ENCODE results near the gene LIN7A.

The LIN7A gene, protein sequence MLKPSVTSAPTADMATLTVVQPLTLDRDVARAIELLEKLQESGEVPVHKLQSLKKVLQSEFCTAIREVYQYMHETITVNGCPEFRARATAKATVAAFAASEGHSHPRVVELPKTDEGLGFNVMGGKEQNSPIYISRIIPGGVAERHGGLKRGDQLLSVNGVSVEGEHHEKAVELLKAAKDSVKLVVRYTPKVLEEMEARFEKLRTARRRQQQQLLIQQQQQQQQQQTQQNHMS

DNA sequence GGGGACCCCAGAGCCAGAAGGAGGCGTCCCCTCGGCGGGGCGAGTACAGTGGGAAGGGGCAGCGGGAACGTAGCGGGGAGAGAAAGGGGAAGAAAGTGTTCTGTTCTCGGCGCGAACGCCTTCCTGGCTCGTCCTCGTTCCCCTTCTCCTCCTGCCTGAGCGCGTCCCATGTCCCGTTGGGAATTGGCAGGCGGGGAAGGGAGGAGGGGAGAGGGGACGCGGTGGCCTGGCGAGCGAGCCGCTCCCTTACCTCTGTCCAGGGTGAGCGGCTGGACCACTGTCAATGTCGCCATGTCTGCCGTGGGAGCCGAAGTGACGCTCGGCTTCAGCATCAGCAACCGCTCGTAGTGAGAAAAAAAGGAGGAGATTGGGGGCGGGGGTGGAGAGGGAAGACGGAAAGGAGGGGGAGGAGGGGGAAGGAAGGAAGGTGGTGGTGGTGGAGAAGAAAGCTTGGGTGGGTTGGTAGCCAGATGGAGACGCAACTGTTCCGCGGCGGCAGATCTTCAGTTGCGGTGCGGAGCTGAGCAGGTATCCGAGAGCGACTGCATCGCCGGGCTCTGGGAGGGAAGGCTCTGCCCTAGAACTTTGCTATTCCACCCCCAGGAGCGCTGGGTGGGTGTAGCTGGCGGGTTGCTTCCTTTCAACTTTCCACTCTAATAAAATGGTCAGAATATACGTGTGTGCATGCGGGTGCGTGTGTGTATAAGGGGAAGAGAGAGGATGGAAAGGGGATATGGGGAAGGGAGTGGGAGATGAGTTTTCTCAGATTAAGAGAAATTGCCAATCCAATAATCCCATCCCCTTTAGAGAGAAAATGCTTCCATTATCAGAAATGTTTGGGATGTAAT is at the start of gene LIN7A:
Gene LIN7A (minus strand): TSS at position 544 of the 848 bp plus-strand sequence. CDS start 212 bp downstream, at position 332.
- no peak for DNase-seq (ENCODE audit: low spot score)

DNA sequence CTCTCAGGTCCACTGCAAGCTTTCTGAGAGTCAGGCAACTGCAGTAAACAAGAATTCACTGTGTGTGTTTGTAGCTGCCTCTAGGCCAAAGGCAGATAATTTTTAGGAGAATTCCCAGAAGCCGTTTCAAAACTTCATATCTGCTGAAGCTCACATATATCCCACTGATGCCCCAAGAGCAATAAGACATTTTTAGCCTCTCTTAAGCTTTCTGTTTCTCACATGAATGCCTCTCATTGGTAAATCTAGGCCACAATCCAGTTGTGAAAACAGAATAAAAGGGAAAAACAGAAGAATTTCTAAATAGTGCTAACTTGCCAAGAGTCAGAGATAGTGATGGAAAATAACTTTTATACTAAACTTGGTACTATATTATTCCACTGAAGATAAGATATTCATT is 48.5 kb upstream of the LIN7A start:
- no peak for DNase-seq (ENCODE audit: low spot score)

DNA sequence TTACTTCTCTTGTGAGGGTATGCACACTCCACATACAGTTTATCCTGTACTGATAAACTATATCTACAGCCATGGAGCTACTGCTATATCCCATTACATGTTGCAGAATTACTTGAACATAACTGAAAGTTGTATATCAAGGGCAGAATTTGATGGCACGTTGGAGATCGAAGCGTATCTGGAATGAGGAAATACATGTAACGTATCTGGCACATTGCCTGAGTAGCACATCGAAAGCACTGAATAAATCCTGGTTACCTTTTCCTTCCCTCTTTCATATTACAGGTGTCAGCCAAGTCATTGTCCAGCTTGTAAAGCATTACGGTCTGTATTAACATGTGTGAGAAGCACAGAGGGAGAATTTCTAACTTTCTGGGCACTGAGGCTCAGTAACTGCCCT is 42.1 kb upstream of the LIN7A start:
- DNase-seq (ENCODE audit: low spot score): no peak

DNA sequence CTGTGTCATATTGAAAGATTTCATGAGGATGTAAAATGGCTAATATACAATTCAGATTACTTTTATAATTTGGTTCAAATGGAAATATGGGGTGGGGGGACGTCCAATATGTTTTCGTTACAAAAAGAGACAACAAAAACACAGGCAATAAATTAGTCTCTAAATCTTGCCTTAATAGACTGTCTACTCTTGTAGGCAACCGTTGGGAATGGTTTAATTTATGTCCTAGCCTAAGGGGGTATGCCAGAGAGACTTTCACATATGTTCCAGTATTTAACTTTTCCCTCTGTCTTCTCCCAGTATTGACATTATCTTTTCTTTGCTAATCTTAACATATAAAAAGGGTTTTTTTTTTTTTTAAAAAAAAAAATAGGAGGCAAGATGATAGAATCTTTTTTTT is 41.5 kb upstream of the LIN7A start:
- no peak for DNase-seq (ENCODE audit: low spot score)

DNA sequence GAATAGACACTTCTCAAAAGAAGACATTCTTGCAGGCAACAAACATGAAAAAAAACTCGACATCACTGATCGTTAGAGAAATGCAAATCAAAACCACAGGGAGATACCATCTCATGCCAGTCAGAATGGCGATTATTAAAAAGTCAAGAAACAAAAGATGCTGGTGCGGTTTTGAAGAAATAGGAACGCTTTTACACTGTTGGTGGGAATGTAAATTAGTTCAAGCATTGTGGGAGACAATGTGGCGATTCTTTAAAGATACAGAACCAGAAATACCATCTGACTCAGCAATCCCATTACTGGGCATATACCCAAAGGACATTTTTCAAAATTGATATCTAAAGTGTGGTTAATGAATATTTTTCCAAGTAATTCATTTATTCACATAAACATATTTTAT is 39.6 kb upstream of the LIN7A start:
- no peak for DNase-seq (ENCODE audit: low spot score)

DNA sequence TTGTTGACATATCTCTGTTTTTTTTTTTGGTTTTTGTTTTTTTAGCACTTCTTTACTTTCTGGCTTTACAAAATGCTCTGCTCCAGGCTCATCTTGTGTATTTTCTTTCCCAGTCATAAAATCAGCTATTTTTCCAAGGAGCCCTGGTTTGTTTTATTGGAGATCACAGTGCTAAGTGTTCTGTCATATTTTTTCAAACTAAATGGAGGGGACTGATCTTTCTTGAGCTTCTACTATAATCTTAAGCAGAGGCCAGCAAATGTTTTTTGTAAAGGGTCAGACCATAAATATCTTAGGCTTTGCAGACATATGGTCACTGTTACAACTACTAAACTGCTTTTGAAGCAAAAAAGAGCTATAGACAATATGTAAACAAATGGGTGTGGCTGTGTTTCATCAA is 30.6 kb upstream of the LIN7A start:
- DNase-seq (ENCODE audit: low spot score): no peak

DNA sequence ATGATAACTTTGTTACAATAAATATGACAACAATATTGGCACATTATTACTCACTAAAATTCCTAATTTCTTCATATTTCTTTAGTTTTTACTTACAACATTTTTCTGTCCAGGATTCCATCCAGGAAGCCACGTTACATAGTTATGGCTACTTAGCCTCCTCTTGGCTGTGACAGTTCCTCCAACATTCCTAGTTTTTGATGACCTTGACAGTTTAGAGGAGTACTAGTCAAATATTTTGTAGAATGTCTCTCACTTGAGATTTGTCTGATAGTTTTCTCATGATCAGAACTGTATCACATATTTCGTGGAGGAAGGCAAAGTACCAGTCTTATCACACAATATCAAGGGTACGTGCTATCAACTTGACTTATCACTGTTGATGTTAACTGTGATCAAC is 29.8 kb upstream of the LIN7A start:
- DNase-seq (ENCODE audit: low spot score): no peak

DNA sequence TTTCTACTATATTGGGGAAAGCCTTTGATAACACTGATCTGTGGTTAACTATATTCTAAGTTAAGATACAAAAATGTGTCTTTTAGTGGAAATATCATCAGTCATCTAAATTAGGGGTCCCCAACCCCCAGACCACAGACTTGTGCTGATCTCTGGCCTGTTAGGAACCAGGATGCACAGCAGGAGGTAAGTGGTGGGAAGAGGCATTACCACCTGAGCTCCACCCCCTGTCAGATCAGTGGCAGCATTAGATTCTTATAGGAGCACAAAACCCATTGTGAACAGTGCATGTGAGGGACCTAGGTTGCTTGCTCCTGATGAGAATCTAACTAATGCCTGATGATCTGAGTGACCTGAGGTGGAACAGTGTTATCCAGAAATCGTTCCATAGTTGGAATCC is 28.3 kb upstream of the LIN7A start:
- no peak for DNase-seq (ENCODE audit: low spot score)

DNA sequence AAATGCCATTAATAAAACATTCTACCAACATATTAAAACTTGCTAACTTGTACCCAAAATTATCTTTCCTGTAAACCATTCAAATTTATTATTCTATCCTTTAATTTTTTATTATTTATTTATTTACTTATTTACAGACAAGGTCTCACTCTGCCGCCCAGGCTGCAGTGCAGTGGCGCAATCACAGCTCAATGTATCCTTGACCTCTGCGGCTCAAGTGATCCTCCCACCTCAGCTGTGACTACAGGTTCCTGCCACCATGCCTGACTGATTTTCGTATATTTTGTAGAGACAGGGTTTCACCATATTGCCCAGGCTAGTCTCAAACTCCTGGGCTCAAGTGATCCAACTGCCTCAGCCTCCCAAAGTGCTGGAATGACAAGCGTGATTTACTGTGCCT is 20.4 kb upstream of the LIN7A start:
- no peak for DNase-seq (ENCODE audit: low spot score)

DNA sequence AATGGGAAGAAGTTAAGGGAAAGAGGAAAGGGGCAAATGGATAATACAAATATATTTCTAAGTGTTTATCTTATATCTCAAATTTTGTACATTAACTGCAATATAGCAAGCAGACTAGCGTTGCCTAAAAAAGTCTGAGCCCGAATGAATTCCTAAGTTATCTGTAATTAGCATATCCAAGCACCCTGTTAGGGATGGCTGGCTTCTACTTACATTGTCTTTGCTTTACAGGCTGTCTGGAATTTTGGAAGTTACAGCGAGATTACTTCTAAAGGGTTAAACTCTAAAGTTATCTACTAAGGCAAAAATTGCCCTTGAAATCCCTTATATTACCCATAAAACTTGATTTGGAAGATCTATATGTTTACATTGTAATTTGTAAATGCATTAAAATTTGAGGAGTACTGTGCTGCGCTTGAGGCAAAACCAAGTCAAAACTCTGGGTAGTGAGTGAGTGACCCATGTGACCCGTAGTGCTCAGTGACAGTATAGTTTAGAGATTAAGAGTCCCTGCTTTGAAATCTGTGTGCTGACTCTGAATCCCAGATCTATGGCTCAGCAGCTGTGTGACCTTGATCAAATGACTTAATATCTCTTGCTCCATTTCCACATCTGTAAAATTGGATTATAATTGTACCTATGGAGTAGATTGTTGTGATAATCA is 17.3 kb upstream of the LIN7A start:
- no peak for DNase-seq (ENCODE audit: low spot score)

DNA sequence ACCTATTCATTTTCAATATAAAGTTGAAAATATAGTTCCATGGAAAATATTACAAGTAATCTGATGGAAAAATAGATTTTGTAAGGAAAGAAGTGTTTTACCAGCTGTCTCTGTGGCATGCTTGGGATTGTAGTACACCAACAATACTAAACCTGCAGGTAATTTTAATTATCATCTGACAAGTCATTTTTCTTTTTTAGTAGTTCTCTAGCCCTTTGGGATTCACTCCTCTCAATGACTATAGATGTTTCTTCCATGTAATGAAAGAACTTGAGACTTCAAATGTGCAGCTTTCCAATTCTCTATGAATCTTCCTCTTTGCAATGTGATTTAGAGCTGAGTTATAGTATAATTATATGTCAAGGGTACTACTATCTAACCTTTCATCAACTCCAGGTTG is 14.7 kb upstream of the LIN7A start:
- DNase-seq (ENCODE audit: low spot score): no peak

DNA sequence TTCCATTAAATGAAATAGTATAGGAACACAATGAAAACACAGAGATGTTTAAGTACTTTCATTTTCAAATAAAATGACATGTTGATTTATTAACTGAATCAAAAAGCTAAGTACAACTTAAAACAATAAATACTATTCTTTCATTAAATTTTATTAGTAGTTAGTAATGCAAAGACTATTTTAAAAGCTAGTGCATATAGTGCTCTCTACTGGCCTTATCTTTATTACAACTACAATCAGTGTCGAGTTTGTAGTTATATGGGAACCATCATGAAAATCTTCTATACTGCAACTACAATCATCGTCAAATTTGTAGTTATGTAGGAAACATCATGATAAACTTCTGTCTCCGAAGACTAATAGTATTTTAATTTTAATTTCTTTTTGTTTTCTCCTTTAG is 8.9 kb upstream of the LIN7A start:
- no peak for DNase-seq (ENCODE audit: low spot score)

DNA sequence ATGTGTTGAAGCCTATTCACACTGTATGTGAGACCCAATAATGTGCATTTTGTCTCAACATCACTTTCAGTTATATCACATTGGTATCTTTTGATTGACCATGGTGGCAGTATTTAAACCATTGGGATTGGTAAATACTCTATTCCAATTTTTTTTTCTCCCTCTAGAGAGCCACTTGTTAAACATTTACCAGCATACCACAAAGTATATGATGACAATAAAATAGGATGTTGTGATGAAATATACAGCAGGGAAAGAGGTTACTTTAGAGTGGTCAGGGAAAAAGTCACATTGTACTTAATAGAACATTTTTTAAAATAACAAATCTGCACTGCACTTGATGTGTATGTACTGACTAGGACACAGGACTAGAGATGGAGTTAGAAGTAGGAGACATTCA is 5.6 kb upstream of the LIN7A start:
- no peak for DNase-seq (ENCODE audit: low spot score)

DNA sequence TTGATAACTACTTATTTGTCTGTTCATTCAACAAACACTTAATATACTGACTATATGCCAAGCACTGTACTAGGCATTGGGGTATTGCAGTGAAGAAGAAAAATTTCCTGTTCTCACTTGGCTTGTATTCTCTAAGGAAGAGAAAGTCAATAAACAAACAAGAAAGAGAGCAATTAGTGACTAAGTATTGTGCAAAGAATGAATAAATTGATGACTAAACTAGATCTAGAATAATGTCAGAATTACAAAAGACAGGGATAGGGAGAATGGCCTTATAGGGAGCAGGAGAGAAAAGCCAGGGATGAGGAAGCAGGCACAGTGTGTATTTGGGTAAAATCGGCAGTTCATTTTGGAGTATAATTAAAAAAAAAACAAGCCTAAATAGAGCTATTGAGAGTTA is 4.2 kb upstream of the LIN7A start:
- no peak for DNase-seq (ENCODE audit: low spot score)

DNA sequence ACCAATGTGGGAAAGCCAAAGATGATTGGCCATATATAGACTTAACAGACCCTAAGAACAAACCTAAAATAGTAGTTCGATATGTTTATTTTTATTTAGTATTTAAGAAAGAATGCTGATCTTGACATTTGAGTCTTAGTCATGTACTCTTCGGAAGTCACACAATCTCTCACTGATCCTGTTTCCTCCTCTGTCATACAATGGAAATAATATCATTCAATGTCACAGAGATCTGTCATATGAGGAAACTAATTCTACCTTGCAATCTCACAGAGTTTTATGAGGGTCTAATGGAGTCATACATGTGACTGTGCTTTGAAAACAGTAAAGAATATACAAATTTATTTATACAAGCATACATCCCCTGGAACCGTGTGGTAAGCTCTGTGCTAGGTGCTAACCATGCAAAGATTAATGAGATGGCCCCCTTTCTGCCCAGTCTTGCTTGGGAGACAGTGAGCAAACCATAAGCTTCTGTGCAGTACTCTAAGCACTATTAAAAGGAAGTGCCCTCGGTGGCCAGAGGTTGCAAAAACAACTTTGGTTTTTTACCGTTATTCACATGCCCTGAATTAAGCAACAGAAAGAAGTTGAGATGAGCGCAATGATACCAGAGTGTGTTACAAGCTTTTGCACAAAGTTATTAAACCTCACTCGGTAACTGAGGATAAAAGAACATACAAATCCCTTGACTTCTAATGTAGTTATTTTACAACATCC is 1.7 kb upstream of the LIN7A start:
- no peak for DNase-seq (ENCODE audit: low spot score)

DNA sequence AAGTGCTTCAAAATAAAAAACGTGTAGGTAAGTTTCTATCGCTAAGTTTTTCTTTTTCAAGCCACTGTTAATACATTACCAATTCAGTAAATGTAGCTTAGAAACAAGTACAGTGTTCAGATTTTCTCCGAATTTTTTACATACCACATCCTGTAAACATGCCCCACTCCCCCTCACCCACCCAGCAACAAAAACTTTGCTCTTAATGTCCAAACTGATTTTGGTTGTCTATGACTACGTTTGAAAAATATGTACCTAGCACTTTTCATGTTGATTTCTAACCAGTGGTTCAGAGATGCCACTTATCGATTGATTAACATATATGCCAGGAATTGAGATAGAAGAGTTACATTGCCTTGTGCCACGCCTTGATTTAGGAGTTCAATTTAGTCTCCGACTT is 663 bp upstream of the LIN7A start:
- DNase-seq (ENCODE audit: low spot score): no peak

DNA sequence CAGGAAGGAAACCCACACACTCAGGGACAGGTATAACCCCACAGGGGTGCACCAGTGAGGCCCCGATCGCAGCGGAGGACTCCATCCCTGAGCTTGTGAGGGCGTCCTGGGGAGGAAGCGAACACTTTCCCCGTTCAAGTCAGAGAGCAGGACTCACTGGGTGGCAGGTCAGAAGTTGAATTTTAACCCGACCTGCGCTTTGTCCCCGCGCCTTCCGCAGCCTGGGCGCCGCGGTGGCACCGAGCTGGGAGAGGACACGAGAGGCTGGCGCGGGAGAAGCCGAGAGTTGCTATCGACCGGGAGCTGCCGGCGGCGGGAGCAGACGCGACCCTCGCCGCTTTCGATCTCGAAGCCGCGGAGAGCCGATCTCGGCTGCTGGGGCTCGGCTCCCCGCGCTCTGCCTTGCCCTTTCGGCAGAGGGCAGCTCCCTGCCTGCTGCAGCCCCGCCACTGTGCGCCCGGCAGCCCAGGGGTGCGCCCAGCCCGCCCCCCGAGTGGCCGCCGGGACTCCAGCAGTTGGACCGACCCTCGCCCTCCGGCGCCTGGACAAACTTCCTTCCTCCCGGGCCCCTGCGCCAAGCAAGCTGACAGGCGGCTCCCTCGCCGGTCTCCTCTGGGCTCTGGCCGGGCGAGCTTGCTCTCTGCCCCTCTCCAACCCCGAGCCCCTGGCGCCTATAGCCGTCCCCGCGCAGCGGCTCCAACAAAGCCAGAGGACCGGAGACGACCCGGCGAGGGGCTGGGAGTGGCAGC is 918 bp downstream of the LIN7A start:
- DNase-seq (ENCODE audit: low spot score): peak; percentile 88

DNA sequence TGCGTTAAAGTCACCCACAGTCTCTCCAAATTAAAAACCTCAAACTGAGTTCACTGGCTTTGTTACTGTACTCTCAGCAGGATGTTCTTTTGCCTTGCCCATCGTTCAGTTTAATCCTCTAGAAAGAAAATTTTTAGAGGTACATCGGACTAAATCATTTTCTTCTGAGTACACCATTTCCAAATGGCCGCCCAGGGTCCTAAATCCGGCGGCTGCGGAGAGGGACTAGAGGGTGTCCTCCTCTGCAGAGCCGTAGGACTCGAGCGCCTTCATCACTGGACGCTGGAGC is 1.4 kb downstream of the LIN7A start:
- no peak for DNase-seq (ENCODE audit: low spot score)

DNA sequence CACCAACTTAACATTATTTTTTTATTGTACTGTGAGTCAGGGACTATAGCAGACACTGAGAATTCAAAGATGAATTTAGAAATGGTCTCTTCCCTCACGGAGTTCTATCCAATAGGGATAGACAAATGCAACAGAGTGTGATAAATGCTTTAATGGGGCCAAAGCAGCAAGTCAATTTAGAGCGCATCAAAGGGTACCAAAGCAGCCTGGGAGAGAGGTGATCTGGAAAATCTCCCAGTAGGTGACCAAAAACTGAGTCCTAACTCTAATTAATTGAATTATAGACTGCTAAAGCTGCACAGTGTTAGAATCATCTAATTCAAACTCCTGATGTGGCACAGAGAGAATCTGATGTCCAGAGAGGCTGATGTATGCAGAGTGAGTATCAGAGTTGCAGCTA is 2.6 kb downstream of the LIN7A start:
- DNase-seq (ENCODE audit: low spot score): no peak

DNA sequence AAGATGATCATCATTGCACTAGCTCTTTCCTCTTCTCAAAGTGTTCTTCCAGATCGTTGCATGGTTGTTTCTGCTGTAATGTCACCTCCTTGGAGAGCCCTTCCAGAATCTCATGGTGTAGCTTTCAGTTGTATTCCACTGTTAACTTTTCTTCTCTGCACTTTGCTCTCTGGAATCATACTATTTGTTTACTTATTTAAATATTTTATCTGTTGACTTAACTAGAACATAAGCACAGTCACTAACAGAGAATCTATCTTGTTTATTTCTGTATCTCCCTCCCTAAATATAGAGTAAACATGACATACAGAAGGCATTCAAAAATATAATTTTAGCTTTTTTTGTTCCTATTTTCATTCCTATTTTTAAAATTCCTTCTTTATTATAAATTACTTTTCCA is 11.8 kb downstream of the LIN7A start:
- DNase-seq (ENCODE audit: low spot score): no peak

DNA sequence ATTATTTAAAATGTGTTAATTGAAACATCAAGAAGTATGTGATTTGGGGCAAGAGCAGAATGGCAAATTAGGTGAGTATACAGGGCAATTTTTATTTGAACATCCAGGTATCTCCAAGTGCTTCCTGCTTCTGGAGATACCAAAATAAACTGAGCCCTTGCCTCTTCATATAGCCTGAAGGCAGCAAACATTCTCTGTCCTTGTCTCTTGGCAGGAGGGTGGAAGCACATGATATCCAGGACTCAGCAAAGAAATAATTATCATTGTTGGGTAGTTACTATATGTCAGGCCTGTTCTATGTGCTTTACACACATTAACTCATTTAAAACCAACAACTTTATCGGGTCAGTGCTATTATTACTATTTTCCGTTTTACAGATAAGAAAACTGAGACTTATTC is 12.5 kb downstream of the LIN7A start:
- no peak for DNase-seq (ENCODE audit: low spot score)

DNA sequence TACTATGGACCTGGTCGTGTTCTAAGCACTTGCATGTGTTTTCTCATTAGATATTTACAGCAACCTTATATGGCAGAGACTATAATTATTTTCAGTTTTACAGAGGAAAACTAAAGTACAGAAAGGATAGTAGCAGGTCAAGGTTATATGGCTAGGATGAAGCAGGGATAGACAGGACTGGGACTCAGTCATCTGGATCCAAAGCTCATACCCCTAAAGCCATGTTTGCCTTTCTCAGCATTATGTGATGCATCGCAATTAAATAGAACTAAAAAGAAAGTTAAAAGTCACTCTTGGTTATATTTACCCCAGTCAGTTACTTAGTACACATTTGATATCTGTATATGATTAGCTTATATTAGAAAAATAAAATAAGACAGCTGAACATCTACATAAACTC is 13.3 kb downstream of the LIN7A start:
- no peak for DNase-seq (ENCODE audit: low spot score)
